HK-2 (cell line): Measurements from ENCODE around the gene POT1.

Source experiments
- DNase-seq: peaks from one replicate; pipeline ENCODE4 v3.0.0-alpha.2; 2018; ENCODE audit not compliant: unreplicated experiment

The POT1 gene

DNA sequence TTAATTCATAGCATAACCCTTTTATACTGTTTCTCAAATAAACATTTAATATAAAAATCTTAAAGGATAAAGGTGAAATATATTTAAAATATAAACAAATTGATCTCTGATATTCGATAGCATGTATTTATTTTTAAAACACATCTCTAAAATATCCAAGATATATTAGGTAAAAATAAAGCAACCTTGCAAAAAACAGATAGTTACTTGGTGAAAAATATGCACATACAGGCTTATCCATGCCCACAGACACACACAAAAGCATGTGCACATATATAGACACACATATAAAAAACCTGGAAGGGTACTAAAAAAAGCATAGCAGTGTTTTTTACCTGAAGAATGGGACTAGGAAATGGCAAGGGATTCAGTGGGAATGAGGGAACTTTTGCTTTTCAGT, 19.8 kb downstream of the POT1 start:
- DNase-seq, result no peak

DNA sequence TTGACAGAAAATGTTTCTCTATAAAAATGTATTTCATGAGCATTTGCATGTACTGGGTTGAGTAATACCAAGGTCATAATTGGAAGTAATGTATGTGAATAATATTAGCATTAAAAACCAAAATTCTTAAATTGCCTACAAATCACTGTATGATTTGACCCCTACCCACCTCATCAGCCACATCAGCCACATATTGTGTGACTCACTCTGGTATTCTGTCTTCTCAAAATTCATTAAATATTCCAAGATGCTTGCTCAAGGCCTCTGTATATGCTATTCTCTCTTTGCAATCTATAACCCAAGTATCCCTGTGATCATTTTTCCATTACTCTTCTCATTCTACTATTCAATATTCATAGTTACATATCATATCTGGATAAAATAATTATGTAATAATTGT, 21.4 kb downstream of the POT1 start:
- no peak for DNase-seq

- DNase-seq, result no peak
These were observed 22.1 kb downstream of the POT1 start for GRCh38 chr7:124907490-124907889.

DNA sequence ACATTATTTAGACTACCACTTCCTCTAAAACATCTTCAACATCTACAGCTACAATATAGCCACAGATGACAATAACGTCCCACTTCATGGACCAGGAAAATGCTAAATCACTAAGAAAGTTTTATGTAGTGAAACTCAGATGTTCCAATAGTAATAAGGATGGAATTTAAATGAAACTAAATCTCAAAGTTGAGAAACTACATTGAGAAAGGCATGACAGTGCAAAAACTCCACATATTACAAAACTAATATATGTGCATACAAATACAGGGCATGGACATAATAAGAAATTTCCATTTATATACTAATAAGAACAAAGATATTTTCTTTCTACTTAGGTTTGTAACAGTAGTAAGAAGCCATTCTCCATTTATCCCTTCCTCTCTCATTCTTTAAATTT, 31.1 kb downstream of the POT1 start:
- no peak for DNase-seq

DNA sequence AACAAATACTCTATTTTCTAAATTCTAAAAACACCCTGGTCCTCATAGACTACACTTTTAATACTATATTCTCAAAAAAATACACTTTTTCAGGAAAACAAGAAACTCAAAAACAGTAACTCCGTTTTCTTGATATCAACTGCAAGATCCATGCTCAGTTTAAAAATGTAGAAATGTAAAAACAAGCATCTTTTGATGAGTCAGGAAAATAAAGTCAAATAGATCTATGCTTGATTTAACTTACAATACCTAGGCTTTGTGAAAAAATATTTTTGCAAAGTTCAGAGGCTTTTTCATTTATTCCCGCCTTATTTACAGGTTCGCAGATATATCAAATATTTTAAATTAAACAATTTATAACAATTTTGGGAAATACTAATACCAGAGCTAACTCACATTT, 33.6 kb downstream of the POT1 start:
- no peak for DNase-seq

GRCh38 chr7:124893140-124893827, 36.3 kb downstream of the POT1 start:
- DNase-seq, result no peak

GRCh38 chr7:124887247-124887646, 42.4 kb downstream of the POT1 start:
- DNase-seq, result no peak

DNA sequence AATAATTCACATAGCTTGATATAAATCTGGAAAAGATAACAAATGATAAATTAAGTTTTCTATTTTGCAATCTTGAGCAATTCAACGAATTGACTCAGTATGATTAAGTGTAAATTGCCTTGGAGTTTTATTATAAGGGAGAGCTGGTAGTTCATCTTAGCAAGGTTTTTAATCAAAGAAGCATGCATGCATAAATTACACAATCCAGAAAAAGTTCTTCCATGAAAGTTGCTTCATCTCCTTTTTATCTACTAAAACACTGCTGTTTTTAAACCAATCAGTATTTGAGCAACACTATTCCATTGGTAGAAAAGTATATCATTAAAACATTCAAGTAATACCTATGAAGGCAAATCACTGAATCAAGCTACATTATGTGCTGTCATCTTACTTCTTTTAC, 47.6 kb downstream of the POT1 start:
- no peak for DNase-seq

DNA sequence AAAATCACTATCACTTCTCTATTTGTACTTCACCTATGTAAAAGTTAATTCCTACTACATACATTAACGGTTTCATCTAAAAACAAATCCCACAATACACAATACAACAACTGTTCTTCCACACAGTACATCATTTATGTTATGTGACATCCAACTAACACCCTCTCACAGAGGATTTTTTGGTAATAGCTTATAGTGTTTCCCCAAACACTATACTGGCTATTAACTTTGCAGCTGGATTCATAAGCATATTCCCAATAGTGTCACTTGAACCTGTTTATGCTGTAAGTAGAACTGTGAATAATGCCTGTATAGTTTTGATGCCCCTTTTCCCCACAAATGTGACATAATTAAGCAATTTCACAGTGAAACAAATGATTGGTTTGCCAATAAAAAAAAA, 49.9 kb downstream of the POT1 start:
- DNase-seq, result no peak

GRCh38 chr7:124879103-124879502, 50.5 kb downstream of the POT1 start:
- no peak for DNase-seq

DNA sequence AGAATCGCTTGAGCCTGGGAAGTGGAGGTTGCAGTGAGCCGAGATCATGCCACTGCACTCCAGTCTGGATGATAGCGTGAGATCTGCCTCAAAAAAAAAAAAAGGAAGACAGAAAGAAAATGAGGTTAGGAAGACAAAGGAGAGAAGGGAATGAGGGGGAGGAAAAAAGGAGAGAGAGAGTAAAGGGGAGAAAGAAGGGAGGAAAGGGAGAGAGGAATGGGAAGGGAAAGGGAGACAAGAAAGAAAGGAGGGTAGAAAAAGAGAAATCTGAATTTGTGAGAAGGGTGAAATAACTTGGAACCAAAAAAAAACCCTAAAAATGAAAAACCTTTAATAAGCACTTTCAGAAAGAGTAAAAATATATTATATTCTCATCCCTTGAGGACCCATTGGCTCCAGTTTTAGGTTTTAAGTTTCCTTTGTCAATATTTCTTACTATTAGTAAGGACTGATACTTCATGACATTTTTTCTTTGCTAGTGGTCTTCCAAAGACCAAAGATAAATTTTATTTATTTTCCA, 54.9 kb downstream of the POT1 start:
- DNase-seq, result no peak

DNA sequence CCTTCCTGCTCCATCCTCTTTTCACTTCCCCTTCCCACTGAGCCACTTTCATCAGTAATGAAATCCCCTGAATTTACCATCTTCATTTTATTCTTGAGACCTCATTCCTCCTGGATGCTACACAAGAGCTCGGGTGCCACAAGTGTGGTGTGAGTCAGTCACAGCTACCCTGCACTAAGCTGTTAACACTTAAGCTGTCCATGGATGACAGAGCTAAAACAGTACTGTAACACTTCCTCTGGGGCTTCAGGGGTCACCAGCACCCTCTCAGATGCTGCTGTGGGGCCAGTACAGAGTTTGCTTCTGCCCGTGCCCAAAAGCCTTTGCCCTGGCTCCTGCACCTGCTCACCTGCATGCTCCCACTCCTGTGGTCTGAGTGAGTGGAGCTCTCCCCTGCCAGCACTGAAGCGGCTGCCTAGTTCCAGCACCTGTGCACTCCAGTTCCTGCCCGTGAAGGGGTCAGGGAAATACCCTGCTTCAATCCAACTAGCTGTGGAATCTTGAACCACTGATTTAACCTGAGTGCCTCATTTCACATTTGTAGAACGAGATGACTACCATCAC, 71.9 kb downstream of the POT1 start:
- no peak for DNase-seq

DNA sequence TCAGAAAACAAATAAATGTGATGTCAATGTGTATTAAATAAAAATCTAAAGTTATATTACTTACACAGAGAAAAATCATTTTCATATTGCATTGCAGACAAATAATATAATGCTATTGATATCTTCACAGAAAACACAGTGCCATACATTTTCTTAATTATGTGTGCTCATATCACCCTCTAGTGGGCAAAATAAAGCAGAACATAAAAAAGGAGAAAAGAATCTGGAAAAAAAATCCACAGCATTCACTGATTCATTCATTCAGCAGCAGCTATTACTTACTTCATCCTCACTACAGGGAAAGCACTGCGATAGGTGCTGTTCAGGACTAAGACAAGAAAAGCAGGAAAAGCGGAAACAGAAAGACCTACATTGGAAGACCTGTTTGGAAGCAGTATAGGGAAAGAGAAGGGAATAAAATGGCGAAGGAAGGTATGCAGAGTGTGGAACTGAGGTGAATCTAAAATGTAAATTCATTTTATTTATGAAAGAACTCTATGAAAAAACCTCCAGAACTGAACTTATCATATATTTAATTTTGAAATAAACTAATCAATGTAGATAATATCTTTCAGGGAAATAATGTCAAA, 73.2 kb downstream of the POT1 start:
- no peak for DNase-seq

DNA sequence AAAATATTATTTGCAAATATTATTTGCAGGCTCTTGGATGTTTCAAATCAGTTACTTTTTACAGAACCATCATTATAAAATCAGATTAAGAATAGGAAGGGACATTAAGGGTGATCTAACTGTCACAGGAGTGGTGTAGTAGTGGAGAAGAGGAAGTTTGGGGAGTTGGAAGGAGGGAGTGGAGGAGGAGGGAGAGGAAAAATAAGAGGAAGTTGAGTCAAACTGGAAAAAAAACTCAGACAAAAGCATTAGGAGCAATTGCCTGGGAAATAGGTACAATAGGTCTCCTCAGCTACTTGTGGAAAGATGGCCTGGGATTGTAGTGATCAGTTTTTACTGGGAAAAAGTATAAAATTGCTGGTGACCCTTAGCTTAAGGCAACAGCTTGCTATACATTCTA, 86.3 kb downstream of the POT1 start:
- DNase-seq, result no peak

DNA sequence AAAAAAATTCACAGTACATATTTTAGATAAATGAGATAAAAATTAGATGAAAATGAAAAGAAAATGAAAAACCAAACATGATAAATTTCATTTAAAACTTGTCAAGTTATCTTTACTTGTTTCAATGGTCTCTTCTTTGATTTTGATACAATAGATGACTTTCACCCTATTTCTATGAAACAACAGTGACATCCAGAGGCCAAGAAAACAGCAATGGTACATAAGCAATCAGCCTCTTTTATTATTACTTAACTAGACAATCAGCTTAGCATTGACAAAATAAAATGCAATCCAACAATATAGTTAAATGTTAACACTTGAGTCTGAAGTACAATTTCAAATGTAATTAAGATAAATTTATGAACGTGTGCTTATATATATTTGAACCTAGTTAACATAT, 89.2 kb downstream of the POT1 start:
- no peak for DNase-seq

DNA sequence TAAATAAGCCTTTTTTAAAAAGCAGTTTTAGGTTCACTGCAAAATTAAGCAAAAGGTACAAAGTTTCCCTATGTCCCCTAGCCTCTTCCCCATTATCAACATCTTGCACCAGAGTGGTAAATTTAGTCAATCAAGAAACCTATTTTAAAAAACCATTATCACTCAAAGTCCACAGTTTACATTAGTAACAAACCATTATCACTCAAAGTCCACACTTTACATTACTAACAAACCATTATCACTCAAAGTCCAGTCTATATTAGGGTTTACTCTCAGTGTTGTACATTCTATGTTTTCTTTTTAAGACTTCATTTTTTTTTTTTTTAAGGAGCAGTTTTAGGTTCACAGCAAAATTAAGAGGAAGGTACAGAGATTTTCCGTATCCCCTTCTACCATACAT, 89.9 kb downstream of the POT1 start:
- no peak for DNase-seq

DNA sequence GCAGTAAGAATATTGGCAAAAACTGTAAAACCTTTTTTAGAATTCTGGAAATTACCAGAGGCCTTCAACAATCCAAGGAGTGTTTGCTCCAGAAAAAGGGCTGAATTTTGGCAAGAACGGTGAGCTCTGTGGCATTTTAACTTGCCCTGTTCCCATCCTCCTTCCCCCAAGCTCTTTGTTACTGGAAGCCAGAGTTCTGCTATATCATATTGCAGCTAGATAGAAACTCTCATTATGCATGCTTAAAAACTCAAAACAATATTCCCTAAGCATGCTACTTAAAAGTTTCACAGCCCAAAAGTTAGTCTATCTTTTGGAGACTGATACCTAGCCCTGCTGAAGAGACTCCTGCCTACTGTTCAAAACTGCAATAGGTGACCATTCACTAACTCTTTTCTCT, 93.5 kb downstream of the POT1 start:
- DNase-seq, result no peak

DNA sequence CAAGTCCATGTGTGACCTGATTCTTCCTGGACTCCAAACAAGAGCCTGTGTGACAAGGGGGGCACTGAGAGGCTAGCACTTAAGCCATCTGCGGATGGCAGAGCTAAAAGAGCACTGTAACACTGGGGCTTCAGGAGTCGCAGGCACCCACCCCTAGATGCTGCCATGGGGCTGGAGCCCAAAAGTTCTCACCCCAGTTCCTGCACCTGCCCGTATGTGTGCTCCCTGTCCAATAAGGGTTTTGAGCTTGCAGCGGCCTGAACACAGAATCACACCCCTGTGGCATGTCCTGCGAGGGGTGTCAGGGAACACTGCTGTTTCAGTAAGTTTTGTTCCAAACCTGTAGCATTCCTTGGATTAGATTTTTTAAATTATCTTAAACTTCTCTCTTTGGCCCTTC, 110.8 kb downstream of the POT1 start:
- DNase-seq, result no peak

- DNase-seq, result no peak
These were observed 115.4 kb downstream of the POT1 start for GRCh38 chr7:124813994-124814798.

DNA sequence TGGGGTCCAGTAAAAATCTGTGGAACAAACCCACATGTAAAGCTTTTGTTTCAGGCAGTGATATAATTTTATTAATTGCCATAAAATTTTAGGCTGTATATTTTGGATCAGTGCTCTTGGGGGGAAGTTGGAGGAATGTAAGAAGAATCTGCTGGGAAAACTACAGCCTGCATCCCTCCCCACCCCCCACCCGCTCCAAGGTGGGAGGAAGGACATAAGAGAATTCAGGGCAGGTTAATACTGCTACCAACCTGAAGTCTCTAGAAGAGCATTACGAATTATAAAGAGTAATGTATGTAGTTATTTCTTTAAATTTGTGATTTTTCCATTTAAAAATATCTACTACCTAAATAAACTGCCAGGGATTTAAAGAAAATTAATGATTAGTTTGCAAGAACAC, 116.9 kb downstream of the POT1 start:
- DNase-seq, result no peak

DNA sequence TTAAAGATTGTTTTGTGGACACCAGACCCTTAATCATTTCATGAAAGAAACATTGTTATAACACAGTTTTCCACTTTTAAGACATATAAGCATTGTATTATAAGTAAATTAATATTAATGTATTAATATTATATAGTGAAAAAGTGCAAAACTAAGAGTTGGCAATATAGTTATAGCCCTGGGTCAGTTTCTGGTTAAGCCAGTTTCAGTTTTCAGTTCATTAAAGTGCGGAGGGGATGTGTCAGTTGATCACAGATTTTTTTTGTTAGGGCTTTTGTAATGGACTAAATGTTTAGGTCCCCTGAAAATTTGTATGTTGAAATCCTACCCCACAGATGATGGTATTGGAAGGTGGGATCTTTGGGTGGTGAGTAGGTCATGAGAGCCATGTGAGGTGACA, 118.3 kb downstream of the POT1 start:
- DNase-seq, result no peak

DNA sequence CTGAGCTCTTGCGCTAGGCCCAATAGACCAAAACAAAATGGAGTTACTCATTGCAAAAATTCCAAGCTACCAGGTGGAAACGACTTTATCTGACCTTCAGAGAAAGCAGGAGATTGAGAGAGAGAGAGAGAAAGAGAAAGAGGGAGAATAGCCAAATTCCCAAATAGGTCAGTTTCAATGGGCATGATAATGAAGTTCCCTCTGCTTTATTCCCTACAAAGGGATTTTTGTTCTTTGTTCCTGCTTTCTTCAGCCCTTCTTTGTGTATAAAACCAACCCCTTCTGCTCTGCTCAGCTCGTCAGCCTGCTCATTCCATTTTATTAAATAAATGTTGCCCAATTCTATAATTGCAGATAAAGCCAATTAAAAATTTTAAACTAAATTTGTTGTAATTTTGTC, 119.0 kb downstream of the POT1 start:
- DNase-seq, result no peak

DNA sequence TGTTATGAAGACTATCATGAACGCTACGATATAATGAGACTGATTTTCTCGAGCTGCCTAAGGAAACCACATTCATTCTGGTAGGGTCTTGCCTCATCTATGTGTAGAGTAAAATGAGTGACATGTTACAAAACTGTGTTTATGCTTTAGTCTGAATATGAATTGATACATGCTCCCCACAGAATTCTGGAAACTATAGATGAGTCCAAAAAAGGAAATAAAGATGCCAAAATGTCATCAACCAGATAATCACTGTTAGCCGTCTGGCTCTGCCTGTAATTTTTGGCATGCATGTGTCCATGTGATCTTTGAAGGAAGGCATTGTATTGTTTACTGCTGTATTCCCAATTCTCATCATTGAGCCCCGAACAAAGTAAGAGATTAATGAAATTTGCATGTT, 121.4 kb downstream of the POT1 start:
- no peak for DNase-seq
